ENCODE data around the gene ARHGEF12. TPM values are rescaled to one million over a fixed set of nuclear protein-coding genes. Genes with fewer than 3 reads are reported as not detected.

The ARHGEF12 gene
- total and polyA plus RNA-seq, 7 experiments from 2014 or later, result 0.38 to 13.1 (median 2.7) TPM

DNA sequence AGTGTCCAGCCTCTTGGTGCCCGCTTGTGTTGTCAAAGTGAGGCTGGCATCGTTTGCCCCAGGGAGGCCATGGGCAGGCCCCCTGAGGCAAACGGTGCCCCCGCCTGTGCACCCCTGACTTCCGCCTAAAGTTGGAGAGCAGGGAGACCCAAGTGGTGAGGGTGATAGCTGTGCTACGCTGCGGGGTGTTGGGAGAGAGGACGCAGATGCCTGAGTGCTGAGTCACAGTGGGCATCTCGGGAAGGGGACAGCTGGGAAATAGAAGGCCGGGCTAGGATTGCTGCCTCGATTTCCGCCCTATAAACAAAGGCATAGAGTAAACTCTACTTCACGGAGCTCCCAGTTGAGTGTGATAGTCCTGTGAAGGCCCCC lies 181.2 kb downstream of the ARHGEF12 start:
- H3K27ac ChIP-seq (ENCODE audit: low read depth, low read length), result no peak overlapping the region
- Mint-ChIP-seq H3K4me3 (no peak overlapping the region), H3K36me3 (no peaks in the 10 kb centered on the region), H3K27ac (no peak overlapping the region), H3K27me3 (peaks cover 36 to 66% (median 45%) of the 10 kb centered on the region in 5 donors), H3K9me3 (peaks cover 0 to 3% (median 0%) of the 10 kb centered on the region in 11 donors), H3K4me1 (peaks cover 0 to 5% (median 0%) of the 10 kb centered on the region in 7 donors)
- no peaks in the 10 kb centered on the region for H3K9me3 ChIP-seq (ENCODE audit: control insufficient read depth in 2 of 3, low read length in 3 of 3)
- intact Hi-C loops (cut with micrococcal nuclease), result no loop called here
- no peaks in the 10 kb centered on the region for H3K36me3 ChIP-seq (ENCODE audit: control insufficient read depth in 2 of 3, insufficient read depth in 3 of 3, low read length in 3 of 3)
- H3K27me3 ChIP-seq (ENCODE audit: control insufficient read depth in 2 of 2, insufficient read depth in 2 of 2, low read length in 2 of 2), result no peaks in the 10 kb centered on the region
- ChIA-PET CTCF (no interaction called here), POLR2A (no interaction called here)
- ATAC-seq, result no peak
- no peak for DNase-seq
- no peak overlapping the region for H3K4me3 ChIP-seq (ENCODE audit: low read length)
- H3K4me1 ChIP-seq (ENCODE audit: control insufficient read depth in 2 of 2, insufficient read depth in 2 of 2, low read length in 2 of 2), result no peaks in the 10 kb centered on the region

DNA sequence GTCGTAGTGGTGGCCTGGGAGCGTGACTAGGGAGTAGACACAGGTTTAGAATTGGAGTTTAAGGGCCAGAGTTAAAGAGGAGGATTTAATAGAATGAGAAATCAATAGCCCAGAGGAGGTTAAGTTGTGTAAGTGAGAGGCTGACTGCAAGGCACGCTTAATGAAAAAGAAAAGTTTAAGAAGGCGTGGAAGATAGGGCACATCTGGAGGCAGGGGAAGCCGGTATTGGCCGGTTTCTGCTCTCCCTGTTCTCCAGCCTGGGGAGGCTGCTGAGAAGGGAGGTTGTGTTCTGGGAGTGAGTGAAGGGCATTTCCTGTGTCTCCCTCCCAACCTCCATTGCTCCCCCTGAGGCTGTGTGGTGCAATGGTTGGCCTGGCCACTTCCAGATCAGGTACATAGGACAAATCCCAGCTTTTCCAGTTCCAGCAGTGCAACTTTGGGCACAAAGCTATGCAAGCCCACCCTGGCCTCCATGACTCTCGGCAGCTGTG lies 181.6 kb downstream of the ARHGEF12 start:
- Histone ChIP-seq H3K27ac (ENCODE audit: low read depth, low read length) (no peak overlapping the region), H3K9me3 (ENCODE audit: control insufficient read depth in 2 of 3, low read length in 3 of 3) (no peaks in the 10 kb centered on the region), H3K27me3 (ENCODE audit: control insufficient read depth in 2 of 2, insufficient read depth in 2 of 2, low read length in 2 of 2) (no peaks in the 10 kb centered on the region), H3K4me1 (ENCODE audit: control insufficient read depth in 2 of 2, insufficient read depth in 2 of 2, low read length in 2 of 2) (no peaks in the 10 kb centered on the region), H3K36me3 (ENCODE audit: control insufficient read depth in 2 of 3, insufficient read depth in 3 of 3, low read length in 3 of 3) (no peaks in the 10 kb centered on the region), H3K4me3 (ENCODE audit: low read length) (no peak overlapping the region)
- ChIA-PET CTCF (no interaction called here), POLR2A (no interaction called here)
- no peak overlapping the region for H3K27ac Mint-ChIP-seq
- no peaks in the 10 kb centered on the region for H3K36me3 Mint-ChIP-seq
- ATAC-seq, result no peak
- H3K9me3 Mint-ChIP-seq, result peaks cover 0 to 3% (median 0%) of the 10 kb centered on the region in 11 donors
- peaks cover 0 to 5% (median 0%) of the 10 kb centered on the region in 7 donors for H3K4me1 Mint-ChIP-seq
- no peak for DNase-seq
- no peak overlapping the region for H3K4me3 Mint-ChIP-seq
- intact Hi-C loops (cut with micrococcal nuclease), result no loop called here
- peaks cover 32 to 63% (median 43%) of the 10 kb centered on the region in 5 donors for H3K27me3 Mint-ChIP-seq

DNA sequence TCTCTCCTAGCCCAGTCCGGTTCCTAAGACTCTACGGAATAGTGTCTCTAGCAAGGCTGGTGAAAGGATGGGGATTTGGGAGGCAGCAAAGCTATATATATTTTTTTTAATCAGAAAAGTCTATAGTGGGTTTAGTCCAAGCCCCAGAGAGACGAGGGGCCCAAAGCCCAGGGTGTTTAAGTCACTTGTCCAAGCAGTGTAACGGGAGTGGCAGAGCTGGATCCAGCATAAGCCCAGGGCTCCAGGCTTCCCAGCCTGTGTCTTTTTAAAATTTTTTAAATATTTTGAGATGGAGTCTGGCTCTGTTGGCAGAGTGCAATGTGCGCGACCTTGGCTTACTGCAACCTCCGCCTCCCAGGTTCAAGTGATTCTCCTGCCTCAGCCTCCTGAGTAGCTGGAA lies 182.1 kb downstream of the ARHGEF12 start:
- ChIA-PET POLR2A (no interaction called here), CTCF (no interaction called here)
- intact Hi-C loops (cut with micrococcal nuclease), result no loop called here
- Mint-ChIP-seq H3K9me3 (peaks cover 0 to 3% (median 0%) of the 10 kb centered on the region in 11 donors), H3K4me1 (peaks cover 0 to 5% (median 0%) of the 10 kb centered on the region in 7 donors), H3K4me3 (no peak overlapping the region), H3K27ac (no peak overlapping the region), H3K36me3 (no peaks in the 10 kb centered on the region), H3K27me3 (peaks cover 27 to 61% (median 40%) of the 10 kb centered on the region in 5 donors)
- ATAC-seq (no peak), DNase-seq (no peak)
- Histone ChIP-seq H3K27me3 (ENCODE audit: control insufficient read depth in 2 of 2, insufficient read depth in 2 of 2, low read length in 2 of 2) (no peaks in the 10 kb centered on the region), H3K4me3 (ENCODE audit: low read length) (no peak overlapping the region), H3K36me3 (ENCODE audit: control insufficient read depth in 2 of 3, insufficient read depth in 3 of 3, low read length in 3 of 3) (no peaks in the 10 kb centered on the region), H3K27ac (ENCODE audit: low read depth, low read length) (no peak overlapping the region), H3K9me3 (ENCODE audit: control insufficient read depth in 2 of 3, low read length in 3 of 3) (no peaks in the 10 kb centered on the region), H3K4me1 (ENCODE audit: control insufficient read depth in 2 of 2, insufficient read depth in 2 of 2, low read length in 2 of 2) (no peaks in the 10 kb centered on the region)

DNA sequence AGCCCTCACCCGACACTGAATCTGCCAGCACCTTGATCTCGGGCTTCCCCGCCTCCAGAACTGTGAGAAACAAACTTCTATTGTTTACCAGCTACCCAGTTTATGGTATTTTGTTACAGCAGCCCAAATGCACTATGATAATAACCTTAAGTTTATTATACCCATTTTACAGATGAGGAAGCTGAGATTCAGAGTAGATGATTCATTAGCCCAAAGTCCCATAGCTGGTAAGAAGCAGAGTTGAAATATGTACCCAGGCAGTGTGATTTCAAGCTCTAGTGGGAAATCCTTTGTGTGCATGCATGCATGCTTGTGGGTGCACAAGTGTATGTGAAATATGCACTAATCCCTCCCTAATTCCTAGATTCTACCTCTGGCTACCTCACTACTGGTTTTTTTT lies 183.3 kb downstream of the ARHGEF12 start:
- CTCF ChIA-PET, result no interaction called here

DNA sequence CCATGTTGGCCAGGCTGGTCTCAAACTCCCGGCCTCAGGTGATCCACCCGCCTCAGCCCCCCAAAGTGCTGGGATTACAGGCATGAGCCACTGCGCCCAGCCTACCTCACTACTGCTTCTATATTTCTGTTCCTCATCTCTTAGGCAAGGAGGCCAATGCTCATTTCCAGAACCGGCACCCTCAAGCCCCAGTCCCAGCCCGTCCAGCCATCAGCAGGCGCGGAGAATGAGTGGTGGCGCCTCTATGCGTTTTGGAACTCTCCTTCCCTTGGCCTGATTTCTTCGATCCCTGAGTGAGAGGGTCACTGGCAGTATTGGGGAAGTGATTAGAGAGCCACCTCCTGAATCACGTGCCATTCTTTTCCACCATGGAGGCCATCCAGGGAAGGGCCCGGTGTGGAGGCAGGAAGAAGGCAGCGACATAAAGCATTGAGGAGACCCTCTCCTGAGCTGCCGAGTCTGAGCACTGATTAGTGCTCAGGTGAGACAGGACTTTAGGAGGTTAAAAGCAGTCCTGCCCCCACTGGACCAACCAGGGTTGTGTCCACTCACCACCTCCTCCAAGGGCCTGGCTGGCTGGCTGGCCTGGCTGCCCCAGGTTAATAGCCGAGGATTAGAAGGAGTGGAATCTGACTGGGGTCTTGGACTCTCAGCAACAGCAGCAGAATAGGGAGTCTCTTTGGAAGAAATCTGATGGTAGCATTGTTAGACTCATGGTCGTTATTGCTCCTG lies 184.0 kb downstream of the ARHGEF12 start:
- ChIA-PET POLR2A (no interaction called here), CTCF (no interaction called here)
- Histone ChIP-seq H3K27me3 (ENCODE audit: control insufficient read depth in 2 of 2, insufficient read depth in 2 of 2, low read length in 2 of 2) (no peaks in the 10 kb centered on the region), H3K4me3 (ENCODE audit: low read length) (no peak overlapping the region), H3K36me3 (ENCODE audit: control insufficient read depth in 2 of 3, insufficient read depth in 3 of 3, low read length in 3 of 3) (no peaks in the 10 kb centered on the region), H3K4me1 (ENCODE audit: control insufficient read depth in 2 of 2, insufficient read depth in 2 of 2, low read length in 2 of 2) (no peaks in the 10 kb centered on the region), H3K27ac (ENCODE audit: low read depth, low read length) (no peak overlapping the region), H3K9me3 (ENCODE audit: control insufficient read depth in 2 of 3, low read length in 3 of 3) (no peaks in the 10 kb centered on the region)
- DNase-seq (no peak), ATAC-seq (no peak)
- Mint-ChIP-seq H3K9me3 (peaks cover 0 to 3% (median 0%) of the 10 kb centered on the region in 11 donors), H3K4me3 (no peak overlapping the region), H3K27me3 (peaks cover 25 to 56% (median 26%) of the 10 kb centered on the region in 5 donors), H3K27ac (no peak overlapping the region), H3K36me3 (no peaks in the 10 kb centered on the region), H3K4me1 (peaks cover 0 to 7% (median 0%) of the 10 kb centered on the region in 7 donors)
- intact Hi-C loops (cut with micrococcal nuclease), result no loop called here

More for the DNA sequence above, 183.3 kb downstream of the ARHGEF12 start:
- peaks cover 27 to 56% (median 33%) of the 10 kb centered on the region in 5 donors for H3K27me3 Mint-ChIP-seq
- H3K4me3 Mint-ChIP-seq, result no peak overlapping the region
- intact Hi-C loops (cut with micrococcal nuclease), result no loop called here
- Histone ChIP-seq H3K4me3 (ENCODE audit: low read length) (no peak overlapping the region), H3K9me3 (ENCODE audit: control insufficient read depth in 2 of 3, low read length in 3 of 3) (no peaks in the 10 kb centered on the region), H3K36me3 (ENCODE audit: control insufficient read depth in 2 of 3, insufficient read depth in 3 of 3, low read length in 3 of 3) (no peaks in the 10 kb centered on the region), H3K27ac (ENCODE audit: low read depth, low read length) (no peak overlapping the region), H3K4me1 (ENCODE audit: control insufficient read depth in 2 of 2, insufficient read depth in 2 of 2, low read length in 2 of 2) (no peaks in the 10 kb centered on the region), H3K27me3 (ENCODE audit: control insufficient read depth in 2 of 2, insufficient read depth in 2 of 2, low read length in 2 of 2) (no peaks in the 10 kb centered on the region)
- DNase-seq (no peak), ATAC-seq (no peak)
- no peak overlapping the region for H3K27ac Mint-ChIP-seq
- H3K4me1 Mint-ChIP-seq, result peaks cover 0 to 6% (median 0%) of the 10 kb centered on the region in 7 donors
- H3K9me3 Mint-ChIP-seq, result peaks cover 0 to 3% (median 0%) of the 10 kb centered on the region in 11 donors
- POLR2A ChIA-PET, result interaction anchor here (0.6 kb wide), 1 partner anchor 679 kb away, joined by 3 read pairs; no protein-coding TSS in a partner anchor
- no peaks in the 10 kb centered on the region for H3K36me3 Mint-ChIP-seq

DNA sequence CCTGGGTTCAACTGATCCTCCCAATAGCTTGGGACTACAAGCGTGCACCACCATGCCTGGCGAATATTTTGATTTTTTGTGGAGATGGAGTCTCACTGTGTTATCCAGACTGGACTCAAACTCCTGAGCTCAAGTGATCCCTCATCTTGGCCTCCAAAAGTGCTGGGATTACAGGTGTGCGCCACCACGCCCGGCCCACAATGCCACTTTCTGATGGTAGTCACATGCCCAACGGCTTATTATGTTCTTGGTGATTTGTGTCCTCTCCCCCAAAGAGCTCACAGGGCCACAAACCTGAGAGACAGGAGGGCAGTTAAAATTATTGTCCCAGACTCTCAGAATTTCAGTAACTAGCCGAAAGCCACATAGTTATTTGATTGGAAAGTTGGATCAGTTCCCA lies 185.0 kb downstream of the ARHGEF12 start:
- Mint-ChIP-seq H3K27me3 (peaks cover 16 to 54% (median 17%) of the 10 kb centered on the region in 5 donors), H3K9me3 (peaks cover 0 to 3% (median 0%) of the 10 kb centered on the region in 11 donors), H3K36me3 (no peaks in the 10 kb centered on the region), H3K27ac (no peak overlapping the region), H3K4me1 (peaks cover 0 to 6% (median 0%) of the 10 kb centered on the region in 7 donors), H3K4me3 (no peak overlapping the region)
- intact Hi-C loops (cut with micrococcal nuclease), result no loop called here
- ATAC-seq, result no peak
- H3K4me3 ChIP-seq (ENCODE audit: low read length), result no peak overlapping the region
- H3K4me1 ChIP-seq (ENCODE audit: control insufficient read depth in 2 of 2, insufficient read depth in 2 of 2, low read length in 2 of 2), result no peaks in the 10 kb centered on the region
- H3K36me3 ChIP-seq (ENCODE audit: control insufficient read depth in 2 of 3, insufficient read depth in 3 of 3, low read length in 3 of 3), result no peaks in the 10 kb centered on the region
- POLR2A ChIA-PET, result no interaction called here
- no peak overlapping the region for H3K27ac ChIP-seq (ENCODE audit: low read depth, low read length)
- no peaks in the 10 kb centered on the region for H3K9me3 ChIP-seq (ENCODE audit: control insufficient read depth in 2 of 3, low read length in 3 of 3)
- CTCF ChIA-PET, result no interaction called here
- no peak for DNase-seq
- H3K27me3 ChIP-seq (ENCODE audit: control insufficient read depth in 2 of 2, insufficient read depth in 2 of 2, low read length in 2 of 2), result no peaks in the 10 kb centered on the region

DNA sequence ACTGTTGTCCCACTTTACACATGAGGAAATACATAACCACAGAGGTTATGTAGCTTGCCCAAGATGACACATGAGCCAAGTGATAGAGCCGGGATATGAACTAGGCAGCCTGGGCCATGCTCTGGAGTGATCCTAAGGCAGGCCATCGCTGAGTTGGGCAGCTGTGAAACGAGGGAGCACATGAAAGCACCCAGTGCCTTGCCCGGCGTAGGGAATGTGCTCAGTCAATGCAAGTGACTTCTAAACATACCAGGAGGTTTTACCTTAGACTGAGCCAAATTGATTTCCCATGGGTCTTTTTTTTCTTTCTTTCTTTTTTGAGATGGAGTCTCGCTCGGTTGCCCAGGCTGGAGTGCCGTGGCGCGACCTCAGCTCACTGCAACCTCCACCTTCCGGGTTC lies 185.8 kb downstream of the ARHGEF12 start:
- ChIA-PET POLR2A (no interaction called here), CTCF (no interaction called here)
- Mint-ChIP-seq H3K27ac (no peak overlapping the region), H3K4me3 (no peak overlapping the region), H3K9me3 (peaks cover 0 to 2% (median 0%) of the 10 kb centered on the region in 11 donors), H3K36me3 (no peaks in the 10 kb centered on the region), H3K4me1 (peaks cover 0 to 2% (median 0%) of the 10 kb centered on the region in 7 donors), H3K27me3 (peaks cover 9 to 57% (median 13%) of the 10 kb centered on the region in 5 donors)
- no peaks in the 10 kb centered on the region for H3K9me3 ChIP-seq (ENCODE audit: control insufficient read depth in 2 of 3, low read length in 3 of 3)
- no peak for ATAC-seq
- intact Hi-C loops (cut with micrococcal nuclease), result no loop called here
- H3K27me3 ChIP-seq (ENCODE audit: control insufficient read depth in 2 of 2, insufficient read depth in 2 of 2, low read length in 2 of 2), result no peaks in the 10 kb centered on the region
- H3K36me3 ChIP-seq (ENCODE audit: control insufficient read depth in 2 of 3, insufficient read depth in 3 of 3, low read length in 3 of 3), result no peaks in the 10 kb centered on the region
- no peak overlapping the region for H3K4me3 ChIP-seq (ENCODE audit: low read length)
- no peak for DNase-seq
- no peak overlapping the region for H3K27ac ChIP-seq (ENCODE audit: low read depth, low read length)
- no peaks in the 10 kb centered on the region for H3K4me1 ChIP-seq (ENCODE audit: control insufficient read depth in 2 of 2, insufficient read depth in 2 of 2, low read length in 2 of 2)

Measured in naive thymus-derived CD4-positive, alpha-beta T cell (primary cell).